ENCODE data around the gene AFAP1. TPM values are rescaled to one million over a fixed set of nuclear protein-coding genes. Genes with fewer than 3 reads are reported as not detected.

The AFAP1 gene
- total RNA-seq, 1 experiment from 2014 or later, result 94.7 TPM

DNA sequence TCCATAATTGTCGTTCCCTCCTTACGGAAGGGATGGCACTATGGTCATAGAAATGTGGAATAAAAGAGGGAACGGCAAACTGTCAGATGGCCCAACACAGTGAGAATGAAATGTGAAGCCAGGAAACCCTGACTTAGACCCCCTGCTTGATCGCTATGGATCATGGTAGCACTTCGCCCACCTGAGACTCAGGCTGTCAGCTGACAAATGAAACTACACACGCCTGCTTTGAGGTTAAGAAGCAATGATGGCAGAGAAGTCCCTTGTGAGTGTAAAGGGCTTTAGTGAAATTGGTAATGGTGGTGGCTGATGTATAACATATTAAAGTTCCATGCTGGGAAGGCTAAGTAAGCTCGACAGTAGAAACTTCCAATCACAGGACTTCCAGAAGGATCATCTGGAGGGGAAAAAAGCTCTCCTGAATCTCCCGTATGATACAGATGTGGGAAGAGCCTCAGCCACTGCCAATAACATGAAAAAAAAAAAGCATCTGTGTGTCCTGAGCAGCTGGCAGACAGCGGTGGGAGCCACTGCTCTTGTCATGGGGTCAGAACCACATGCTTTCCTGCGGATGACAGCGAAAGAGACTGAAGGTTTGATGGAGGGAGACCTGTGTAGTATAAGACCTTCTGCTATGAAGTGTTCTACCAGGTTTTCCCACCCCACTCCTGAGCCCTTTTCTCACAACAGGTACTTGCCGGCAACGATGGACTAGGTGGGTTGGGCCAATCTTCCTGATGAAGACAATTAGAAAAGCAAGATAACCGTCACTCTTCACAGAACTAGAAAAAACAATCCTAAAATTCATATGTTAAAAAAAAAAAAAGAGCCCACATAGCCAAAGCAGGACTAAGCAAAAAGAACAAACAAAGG lies 107.6 kb downstream of the AFAP1 start:
- in situ Hi-C loops (cut with HindIII; ENCODE audit: low pct_unique_long_range_greater_than_20kb, low sequenced_read_pairs) (no loop called here), intact Hi-C loops (cut with micrococcal nuclease; ENCODE audit: unreplicated experiment) (no loop called here)
- H3K4me3 ChIP-seq (ENCODE audit: low read depth in 2 of 2, low read length in 2 of 2), result no peak overlapping the region
- POLR2A ChIA-PET, result no interaction called here
- DNase-seq (ENCODE audit: low read depth, low spot score) (no peak), ATAC-seq (0 out of 2 replicates have a peak, but pooled peaks have one; percentile 18)
- H3K27ac ChIP-seq (ENCODE audit: low read length), result no peak overlapping the region
- CTCF ChIA-PET, result interaction anchor here (0.7 kb wide), 1 partner anchor 11 kb away, joined by 4 read pairs; no protein-coding TSS in a partner anchor
- no peaks in the 10 kb centered on the region for H3K9me3 ChIP-seq (ENCODE audit: control insufficient read depth, insufficient read depth, low read depth, low read length)
- no TSS peak for BruUV-seq (replicated peaks)
- H3K4me1 ChIP-seq (ENCODE audit: control insufficient read depth, insufficient read depth, low read length), result peaks cover 4% of the 10 kb centered on the region; the same call in 1 of the 2 replicates
- H3K36me3 ChIP-seq (ENCODE audit: control insufficient read depth, insufficient read depth, low read length), result peaks cover 30% of the 10 kb centered on the region; the same call in 1 of the 2 replicates
- no peak for TF ChIP-seq TCF7L2 (IDR thresholded peaks at IDR 0.05; ENCODE audit: low read depth, low read length)
- TF ChIP-seq POLR2AphosphoS5 (IDR thresholded peaks at IDR 0.05; ENCODE audit: low read depth, low read length), result no peak
- TF ChIP-seq, protein P1, sequence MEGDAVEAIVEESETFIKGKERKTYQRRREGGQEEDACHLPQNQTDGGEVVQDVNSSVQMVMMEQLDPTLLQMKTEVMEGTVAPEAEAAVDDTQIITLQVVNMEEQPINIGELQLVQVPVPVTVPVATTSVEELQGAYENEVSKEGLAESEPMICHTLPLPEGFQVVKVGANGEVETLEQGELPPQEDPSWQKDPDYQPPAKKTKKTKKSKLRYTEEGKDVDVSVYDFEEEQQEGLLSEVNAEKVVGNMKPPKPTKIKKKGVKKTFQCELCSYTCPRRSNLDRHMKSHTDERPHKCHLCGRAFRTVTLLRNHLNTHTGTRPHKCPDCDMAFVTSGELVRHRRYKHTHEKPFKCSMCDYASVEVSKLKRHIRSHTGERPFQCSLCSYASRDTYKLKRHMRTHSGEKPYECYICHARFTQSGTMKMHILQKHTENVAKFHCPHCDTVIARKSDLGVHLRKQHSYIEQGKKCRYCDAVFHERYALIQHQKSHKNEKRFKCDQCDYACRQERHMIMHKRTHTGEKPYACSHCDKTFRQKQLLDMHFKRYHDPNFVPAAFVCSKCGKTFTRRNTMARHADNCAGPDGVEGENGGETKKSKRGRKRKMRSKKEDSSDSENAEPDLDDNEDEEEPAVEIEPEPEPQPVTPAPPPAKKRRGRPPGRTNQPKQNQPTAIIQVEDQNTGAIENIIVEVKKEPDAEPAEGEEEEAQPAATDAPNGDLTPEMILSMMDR (IDR thresholded peaks at IDR 0.05), result no peak
- no peak for TF ChIP-seq SIN3A (IDR thresholded peaks at IDR 0.05; ENCODE audit: borderline replicate concordance, insufficient read depth, low read depth, low read length)
- TF ChIP-seq, protein P2, sequence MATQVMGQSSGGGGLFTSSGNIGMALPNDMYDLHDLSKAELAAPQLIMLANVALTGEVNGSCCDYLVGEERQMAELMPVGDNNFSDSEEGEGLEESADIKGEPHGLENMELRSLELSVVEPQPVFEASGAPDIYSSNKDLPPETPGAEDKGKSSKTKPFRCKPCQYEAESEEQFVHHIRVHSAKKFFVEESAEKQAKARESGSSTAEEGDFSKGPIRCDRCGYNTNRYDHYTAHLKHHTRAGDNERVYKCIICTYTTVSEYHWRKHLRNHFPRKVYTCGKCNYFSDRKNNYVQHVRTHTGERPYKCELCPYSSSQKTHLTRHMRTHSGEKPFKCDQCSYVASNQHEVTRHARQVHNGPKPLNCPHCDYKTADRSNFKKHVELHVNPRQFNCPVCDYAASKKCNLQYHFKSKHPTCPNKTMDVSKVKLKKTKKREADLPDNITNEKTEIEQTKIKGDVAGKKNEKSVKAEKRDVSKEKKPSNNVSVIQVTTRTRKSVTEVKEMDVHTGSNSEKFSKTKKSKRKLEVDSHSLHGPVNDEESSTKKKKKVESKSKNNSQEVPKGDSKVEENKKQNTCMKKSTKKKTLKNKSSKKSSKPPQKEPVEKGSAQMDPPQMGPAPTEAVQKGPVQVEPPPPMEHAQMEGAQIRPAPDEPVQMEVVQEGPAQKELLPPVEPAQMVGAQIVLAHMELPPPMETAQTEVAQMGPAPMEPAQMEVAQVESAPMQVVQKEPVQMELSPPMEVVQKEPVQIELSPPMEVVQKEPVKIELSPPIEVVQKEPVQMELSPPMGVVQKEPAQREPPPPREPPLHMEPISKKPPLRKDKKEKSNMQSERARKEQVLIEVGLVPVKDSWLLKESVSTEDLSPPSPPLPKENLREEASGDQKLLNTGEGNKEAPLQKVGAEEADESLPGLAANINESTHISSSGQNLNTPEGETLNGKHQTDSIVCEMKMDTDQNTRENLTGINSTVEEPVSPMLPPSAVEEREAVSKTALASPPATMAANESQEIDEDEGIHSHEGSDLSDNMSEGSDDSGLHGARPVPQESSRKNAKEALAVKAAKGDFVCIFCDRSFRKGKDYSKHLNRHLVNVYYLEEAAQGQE (IDR thresholded peaks at IDR 0.05; ENCODE audit: insufficient read depth in 1 of 2, low read depth in 2 of 2, low read length in 1 of 2), result no peak
- no peaks in the 10 kb centered on the region for H3K27me3 ChIP-seq (ENCODE audit: control insufficient read depth, insufficient read depth, low read length)

DNA sequence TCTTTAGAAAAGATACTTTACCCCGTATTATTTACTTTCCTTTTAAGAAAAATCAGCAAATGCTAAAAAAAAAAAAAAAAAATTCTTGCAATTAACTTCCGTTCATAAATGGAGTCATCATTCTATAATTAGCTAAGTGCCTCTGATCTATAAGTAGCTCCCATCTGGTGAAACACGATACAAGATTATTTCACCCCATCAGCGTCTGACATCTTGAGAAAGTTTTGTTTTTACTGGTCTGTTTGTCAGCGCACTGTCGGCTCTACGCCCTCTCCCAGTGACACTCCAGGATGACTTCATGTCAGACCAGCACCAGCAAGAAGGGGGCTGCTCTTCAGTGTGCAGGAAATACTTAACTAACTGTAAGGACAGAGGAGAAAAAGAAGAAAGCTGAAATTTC lies 108.3 kb downstream of the AFAP1 start:
- Histone ChIP-seq H3K4me3 (ENCODE audit: low read depth in 2 of 2, low read length in 2 of 2) (no peak overlapping the region), H3K27me3 (ENCODE audit: control insufficient read depth, insufficient read depth, low read length) (no peaks in the 10 kb centered on the region), H3K36me3 (ENCODE audit: control insufficient read depth, insufficient read depth, low read length) (peaks cover 23% of the 10 kb centered on the region), H3K9me3 (ENCODE audit: control insufficient read depth, insufficient read depth, low read depth, low read length) (no peaks in the 10 kb centered on the region), H3K4me1 (ENCODE audit: control insufficient read depth, insufficient read depth, low read length) (peaks cover 4% of the 10 kb centered on the region; the same call in 1 of the 2 replicates), H3K27ac (ENCODE audit: low read length) (no peak overlapping the region)
- no TSS peak for BruUV-seq (replicated peaks)
- in situ Hi-C loops (cut with HindIII; ENCODE audit: low pct_unique_long_range_greater_than_20kb, low sequenced_read_pairs) (no loop called here), intact Hi-C loops (cut with micrococcal nuclease; ENCODE audit: unreplicated experiment) (no loop called here)
- DNase-seq (ENCODE audit: low read depth, low spot score), result no peak
- ATAC-seq, result no peak
- CTCF ChIA-PET, result interaction anchor here (0.7 kb wide), 1 partner anchor 12 kb away, joined by 4 read pairs; no protein-coding TSS in a partner anchor
- TF ChIP-seq, protein P2 (IDR thresholded peaks at IDR 0.05; ENCODE audit: insufficient read depth in 1 of 2, low read depth in 2 of 2, low read length in 1 of 2), result no peak
- TF ChIP-seq POLR2AphosphoS5 (IDR thresholded peaks at IDR 0.05; ENCODE audit: low read depth, low read length) (no peak), TCF7L2 (IDR thresholded peaks at IDR 0.05; ENCODE audit: low read depth, low read length) (no peak), SIN3A (IDR thresholded peaks at IDR 0.05; ENCODE audit: borderline replicate concordance, insufficient read depth, low read depth, low read length) (no peak)
- TF ChIP-seq, protein P1 (IDR thresholded peaks at IDR 0.05), result no peak
- POLR2A ChIA-PET, result no interaction called here
